ENCODE results near the gene ERBB4. TPM values are rescaled to one million over a fixed set of nuclear protein-coding genes. Genes with fewer than 3 reads are reported as not detected.

The ERBB4 gene
- total RNA-seq, 4 donors from 2014 or later = 0.16 to 12.7 (median 0.27) TPM; not detected in 1

- DNase-seq = no peak
- WGBS, 2 donors (ENCODE audit: low coverage in 1 of 2) = 60 to 70% methylated on average over 6 to 8 of the region's 8 CpGs
- TF ChIP-seq CTCF (IDR thresholded peaks at IDR 0.05) (no peak), POLR2A (IDR thresholded peaks at IDR 0.05) (no peak), EP300 (IDR thresholded peaks at IDR 0.05; ENCODE audit: low read depth) (no peak), POLR2AphosphoS5 (IDR thresholded peaks at IDR 0.05) (no peak)
- no peaks in the 10 kb centered on the region for H3K27me3 ChIP-seq
- in situ Hi-C loops (cut with MboI; ENCODE audit: low pct_ligation_motif_present in 1 of 4, low pct_unique_long_range_greater_than_20kb in 1 of 4, low sequenced_read_pairs in 3 of 4) = no loop called here
- H3K36me3 ChIP-seq = no peaks in the 10 kb centered on the region
- intact Hi-C loops (cut with DNase I; ENCODE audit: low total_unique reads) = no loop called here
- H3K4me3 ChIP-seq = no peak overlapping the region
- no peak overlapping the region for H3K27ac ChIP-seq
- no peaks in the 10 kb centered on the region for H3K9me3 ChIP-seq
- H3K4me1 ChIP-seq = no peaks in the 10 kb centered on the region
Observed at GRCh38 chr2:211928201-211928600, 610.4 kb downstream of the ERBB4 start.

DNA sequence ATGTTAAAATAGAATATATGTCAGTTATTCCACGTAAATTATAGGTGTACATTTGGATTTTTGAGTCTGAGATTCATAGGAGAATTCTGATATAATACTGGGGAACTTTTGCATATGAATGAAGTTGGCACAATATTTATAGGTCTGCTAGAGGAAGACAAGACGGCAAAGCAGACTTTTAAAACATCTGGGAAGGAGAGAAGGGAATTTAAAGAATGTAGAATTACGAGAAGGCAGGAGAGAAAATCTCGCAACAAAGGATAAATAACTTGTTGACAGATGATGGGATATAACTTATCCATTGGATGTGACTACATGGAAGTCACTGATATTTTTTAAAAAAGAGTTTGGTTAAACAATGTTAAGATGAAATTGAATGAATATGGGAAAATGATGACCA lies 615.6 kb downstream of the ERBB4 start:
- H3K9me3 ChIP-seq = no peaks in the 10 kb centered on the region
- 49% methylated on average over 4 of the region's 4 CpGs for WGBS, 2 donors (ENCODE audit: low coverage in 1 of 2)
- no peak overlapping the region for H3K27ac ChIP-seq
- no peaks in the 10 kb centered on the region for H3K36me3 ChIP-seq
- H3K4me3 ChIP-seq = no peak overlapping the region
- H3K4me1 ChIP-seq = no peaks in the 10 kb centered on the region
- no peak for DNase-seq
- intact Hi-C loops (cut with DNase I; ENCODE audit: low total_unique reads) (no loop called here), in situ Hi-C loops (cut with MboI; ENCODE audit: low pct_ligation_motif_present in 1 of 4, low pct_unique_long_range_greater_than_20kb in 1 of 4, low sequenced_read_pairs in 3 of 4) (no loop called here)
- TF ChIP-seq POLR2A (IDR thresholded peaks at IDR 0.05) = no peak
- no peak for TF ChIP-seq POLR2AphosphoS5 (IDR thresholded peaks at IDR 0.05)
- TF ChIP-seq EP300 (IDR thresholded peaks at IDR 0.05; ENCODE audit: low read depth) = no peak
- TF ChIP-seq CTCF (IDR thresholded peaks at IDR 0.05) = no peak
- no peaks in the 10 kb centered on the region for H3K27me3 ChIP-seq

GRCh38 chr2:211903961-211904360 lies 634.6 kb downstream of the ERBB4 start:
- Histone ChIP-seq H3K27me3 (no peaks in the 10 kb centered on the region), H3K4me1 (no peaks in the 10 kb centered on the region), H3K36me3 (no peaks in the 10 kb centered on the region), H3K27ac (no peak overlapping the region), H3K9me3 (no peaks in the 10 kb centered on the region), H3K4me3 (no peak overlapping the region)
- intact Hi-C loops (cut with DNase I; ENCODE audit: low total_unique reads) (no loop called here), in situ Hi-C loops (cut with MboI; ENCODE audit: low pct_ligation_motif_present in 1 of 4, low pct_unique_long_range_greater_than_20kb in 1 of 4, low sequenced_read_pairs in 3 of 4) (no loop called here)
- WGBS, 2 donors (ENCODE audit: low coverage in 1 of 2) = 77 to 89% methylated on average over 2 of the region's 2 CpGs
- no peak for DNase-seq
- no peak for TF ChIP-seq POLR2A (IDR thresholded peaks at IDR 0.05)
- TF ChIP-seq CTCF (IDR thresholded peaks at IDR 0.05) = no peak
- no peak for TF ChIP-seq EP300 (IDR thresholded peaks at IDR 0.05; ENCODE audit: low read depth)
- TF ChIP-seq POLR2AphosphoS5 (IDR thresholded peaks at IDR 0.05) = no peak

DNA sequence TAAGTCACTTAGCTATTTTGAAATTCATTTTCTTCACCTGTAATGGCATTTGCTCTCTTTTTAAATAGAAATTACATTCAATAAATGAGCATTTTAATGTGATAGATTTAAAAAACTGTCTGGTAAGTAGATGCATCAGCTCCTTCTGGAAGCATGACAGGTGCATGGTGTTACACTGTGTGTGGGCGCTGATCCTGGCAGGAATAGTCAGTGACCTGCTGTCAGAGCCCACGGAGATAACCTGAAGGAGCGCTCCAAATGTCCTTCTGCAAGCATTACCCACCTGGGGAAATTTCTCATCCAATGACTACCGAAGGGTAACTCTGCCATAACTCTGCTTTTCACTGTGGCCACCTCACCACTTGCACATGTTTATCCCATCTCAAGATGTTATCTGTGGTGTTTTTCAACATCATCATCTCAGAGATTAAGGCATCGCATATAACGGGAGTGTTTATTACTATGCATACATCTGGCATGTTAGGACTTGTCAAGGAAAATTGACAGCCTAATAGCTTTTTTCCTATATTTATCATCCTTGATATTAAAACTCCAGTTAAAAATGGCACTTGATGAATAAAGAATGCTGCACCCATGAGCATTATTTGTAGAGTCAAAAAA lies 637.3 kb downstream of the ERBB4 start:
- intact Hi-C loops (cut with DNase I; ENCODE audit: low total_unique reads) (no loop called here), in situ Hi-C loops (cut with MboI; ENCODE audit: low pct_ligation_motif_present in 1 of 4, low pct_unique_long_range_greater_than_20kb in 1 of 4, low sequenced_read_pairs in 3 of 4) (no loop called here)
- H3K4me3 ChIP-seq = no peak overlapping the region
- WGBS, 2 donors (ENCODE audit: low coverage in 1 of 2) = 62 to 71% methylated on average over 4 to 6 of the region's 6 CpGs
- H3K27ac ChIP-seq = no peak overlapping the region
- no peaks in the 10 kb centered on the region for H3K27me3 ChIP-seq
- DNase-seq = no peak
- TF ChIP-seq CTCF (IDR thresholded peaks at IDR 0.05) (no peak), EP300 (IDR thresholded peaks at IDR 0.05; ENCODE audit: low read depth) (no peak)
- no peaks in the 10 kb centered on the region for H3K36me3 ChIP-seq
- no peaks in the 10 kb centered on the region for H3K4me1 ChIP-seq
- H3K9me3 ChIP-seq = no peaks in the 10 kb centered on the region

All from transverse colon (tissue), 4 donors.